Stimulated activated CD8-positive, alpha-beta memory T cell treated with anti-CD3 and anti-CD28 coated beads, Interleukin-7, amount 100 ng/mL, for 4 hours (primary cell): ENCODE results near the gene EMB.
"Not testable (repeated sequence)": the region's sequence is repeated elsewhere in the genome, so short reads cannot be mapped to it uniquely, and the experiment has no call there.

Source experiments
- DNase-seq, 2 donors: peaks; one replicate each; pipeline ENCODE4 v3.0.0-alpha.2; 2020; ENCODE audit warnings: low read depth in 2 of 2

The EMB gene

GRCh38 chr5:50421184-50421950 lies 19.7 kb downstream of the EMB start:
- DNase-seq: not testable (repeated sequence)

- no peak for DNase-seq
Measured at GRCh38 chr5:50420343-50420935, 20.6 kb downstream of the EMB start.

- not testable (repeated sequence) for DNase-seq
Measured at GRCh38 chr5:50419656-50420055, 21.4 kb downstream of the EMB start.

- DNase-seq: not testable (repeated sequence)
Measured at GRCh38 chr5:50416637-50417036, 24.5 kb downstream of the EMB start.

- no peak for DNase-seq
Measured at GRCh38 chr5:50415912-50416311, 25.2 kb downstream of the EMB start.

- not testable (repeated sequence) for DNase-seq
Measured at GRCh38 chr5:50410932-50411331, 30.2 kb downstream of the EMB start.

- no peak for DNase-seq
Measured at GRCh38 chr5:50406877-50407276, 34.2 kb downstream of the EMB start.

- no peak for DNase-seq
Measured at GRCh38 chr5:50401336-50401735, 39.8 kb downstream of the EMB start.

- DNase-seq: not testable (repeated sequence)
Measured at GRCh38 chr5:50393925-50394609, 47.0 kb downstream of the EMB start.

- DNase-seq: not testable (repeated sequence)
Measured at GRCh38 chr5:50392289-50392688, 48.8 kb downstream of the EMB start.

- DNase-seq: not testable (repeated sequence)
Measured at GRCh38 chr5:50384381-50384780, 56.7 kb downstream of the EMB start.

- DNase-seq: not testable (repeated sequence)
Measured at GRCh38 chr5:50376696-50377095, 64.4 kb downstream of the EMB start.

- DNase-seq: not testable (repeated sequence)
Measured at GRCh38 chr5:50369287-50370033, 71.6 kb downstream of the EMB start.

- DNase-seq: no peak
Measured at GRCh38 chr5:50365426-50366251, 75.4 kb downstream of the EMB start.

- DNase-seq: not testable (repeated sequence)
Measured at GRCh38 chr5:50364535-50365309, 76.4 kb downstream of the EMB start.

- no peak for DNase-seq
Measured at GRCh38 chr5:50359187-50359586, 81.9 kb downstream of the EMB start.

GRCh38 chr5:50352382-50352781 lies 88.7 kb downstream of the EMB start:
- DNase-seq: no peak
